GM21723 (cell line): ENCODE results near the gene ZCCHC7.
"Not testable (repeated sequence)": the region's sequence is repeated elsewhere in the genome, so short reads cannot be mapped to it uniquely, and the experiment has no call there.

Experiments used
- ATAC-seq: cut with Tn5 transposase; IDR thresholded peaks from one replicate; pipeline ENCODE4 v1.9.1; 2021; ENCODE audit warnings: mild to moderate bottlenecking, moderate library complexity; ENCODE audit not compliant: unreplicated experiment

Gene ZCCHC7

DNA sequence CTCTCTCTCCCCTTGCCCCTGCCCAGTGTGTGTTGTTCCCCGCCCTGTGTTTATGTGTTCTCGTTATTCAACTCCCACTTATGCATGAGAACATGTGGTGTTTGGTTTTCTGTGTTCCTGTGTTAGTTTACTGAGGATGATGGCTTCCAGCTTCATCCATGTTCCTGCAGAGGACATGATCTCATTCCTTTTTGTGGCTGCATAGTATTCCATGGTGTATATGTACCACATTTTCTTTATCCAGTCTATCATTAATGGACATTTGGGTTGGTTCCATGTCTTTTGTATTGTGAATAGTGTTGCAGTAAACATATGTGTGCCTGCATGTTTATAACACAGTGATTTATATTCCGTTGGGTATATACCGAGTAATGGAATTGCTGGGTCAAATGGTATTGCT lies 83.1 kb downstream of the ZCCHC7 start:
- ATAC-seq: not testable (repeated sequence)

DNA sequence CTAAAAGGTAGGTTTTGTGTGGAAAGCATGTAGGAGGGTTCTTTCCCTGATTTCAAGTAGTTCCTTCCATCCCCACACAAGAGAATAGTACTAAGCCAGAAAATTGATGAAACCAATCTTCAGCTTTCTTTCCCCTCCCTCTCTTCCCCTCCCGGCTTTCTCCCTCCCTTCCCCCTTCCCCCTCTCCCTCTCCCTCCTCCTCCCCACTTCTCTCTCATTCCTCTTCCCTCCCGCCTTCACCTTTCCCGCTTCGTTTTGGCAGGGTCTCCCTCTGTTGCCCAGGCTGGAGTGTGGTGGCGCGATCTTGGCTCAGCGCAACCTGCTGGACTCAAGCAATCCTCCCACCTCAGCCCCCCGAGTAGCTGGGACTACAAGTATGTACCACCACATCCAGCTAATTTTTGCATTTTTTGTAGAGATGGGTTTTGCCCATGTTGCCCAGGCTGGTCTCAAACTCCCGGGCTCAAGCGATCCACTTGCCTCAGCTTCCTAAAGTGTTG lies 85.8 kb downstream of the ZCCHC7 start:
- ATAC-seq: no peak

DNA sequence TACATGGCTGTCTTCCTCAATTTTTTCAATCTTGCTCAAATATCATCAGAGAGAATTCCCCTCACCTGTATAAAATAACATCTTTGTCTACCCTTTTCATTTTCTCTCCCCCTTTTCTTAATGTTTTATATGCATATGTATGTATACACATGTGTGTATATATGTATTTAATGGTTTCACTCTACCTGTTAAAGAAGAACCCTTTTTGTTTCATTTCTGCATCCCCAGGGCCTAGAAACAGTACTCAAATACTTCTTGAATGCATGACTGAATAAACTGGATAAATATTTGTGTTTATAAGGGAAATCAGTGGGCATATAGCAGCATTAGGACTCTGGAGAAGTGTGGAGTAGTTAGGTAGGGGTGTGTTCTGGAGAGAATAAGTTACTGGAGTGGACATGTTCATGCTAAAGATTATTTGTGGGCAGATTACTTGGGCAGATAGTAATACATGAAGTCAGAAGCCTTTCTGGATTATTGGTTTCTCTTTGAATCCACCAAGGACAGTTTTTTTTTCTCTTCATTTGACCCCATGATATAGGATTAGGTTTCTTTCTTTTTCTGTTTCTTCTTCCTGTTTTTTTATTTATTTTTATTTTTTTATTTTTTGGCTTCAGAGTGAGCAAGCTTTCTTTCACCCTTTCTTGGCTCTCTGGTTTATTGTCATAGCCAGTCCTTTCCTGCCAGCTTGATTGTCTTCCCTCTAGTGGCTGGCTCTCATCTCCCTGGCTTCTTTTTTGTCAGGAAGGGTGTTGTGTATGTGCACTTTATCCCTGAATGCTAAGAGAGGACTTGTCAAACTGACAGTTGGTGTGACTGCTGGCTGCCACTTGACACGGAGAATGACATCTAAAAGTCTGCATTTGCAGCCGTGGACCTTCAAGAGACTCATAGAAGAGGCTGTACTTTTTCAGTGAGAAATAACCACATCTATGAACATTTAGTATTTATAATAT lies 89.3 kb downstream of the ZCCHC7 start:
- peak; percentile 46 for ATAC-seq

DNA sequence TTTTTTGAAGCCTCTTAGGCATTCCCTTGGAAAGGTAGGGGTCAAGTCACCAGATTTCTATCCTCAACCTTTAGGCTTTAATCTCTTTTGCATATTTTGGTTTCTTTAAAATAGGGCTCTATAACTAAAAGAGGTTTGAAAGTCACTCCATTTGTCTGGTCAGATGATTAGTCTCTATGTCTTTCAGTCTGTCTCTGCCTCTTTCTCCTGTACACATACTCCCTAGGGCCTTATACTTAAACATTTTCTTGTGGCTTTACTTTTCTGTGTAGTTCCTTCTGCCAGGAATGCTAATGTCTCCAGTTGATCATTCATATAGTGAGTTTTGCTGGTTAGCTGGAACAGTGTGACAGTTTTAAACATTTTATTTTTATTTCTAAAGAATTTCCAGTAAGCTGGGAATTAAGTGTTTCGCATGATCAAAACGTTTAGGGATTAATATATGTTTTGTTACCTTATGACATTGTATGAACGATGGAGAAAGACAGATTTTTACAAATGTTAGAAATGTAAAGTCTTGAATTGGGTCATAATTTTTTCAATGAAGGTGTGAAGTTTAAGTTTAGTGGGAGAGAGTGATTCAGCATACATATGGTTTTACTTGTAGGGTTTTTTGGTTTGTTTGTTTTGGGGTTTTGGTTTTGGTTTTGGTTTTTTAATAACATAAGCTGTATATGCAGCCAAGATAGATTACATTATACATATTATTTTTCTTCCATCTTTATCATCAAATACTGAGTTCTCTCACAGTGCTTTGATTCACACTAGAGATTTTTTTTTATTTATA lies 90.6 kb downstream of the ZCCHC7 start:
- ATAC-seq: no peak

DNA sequence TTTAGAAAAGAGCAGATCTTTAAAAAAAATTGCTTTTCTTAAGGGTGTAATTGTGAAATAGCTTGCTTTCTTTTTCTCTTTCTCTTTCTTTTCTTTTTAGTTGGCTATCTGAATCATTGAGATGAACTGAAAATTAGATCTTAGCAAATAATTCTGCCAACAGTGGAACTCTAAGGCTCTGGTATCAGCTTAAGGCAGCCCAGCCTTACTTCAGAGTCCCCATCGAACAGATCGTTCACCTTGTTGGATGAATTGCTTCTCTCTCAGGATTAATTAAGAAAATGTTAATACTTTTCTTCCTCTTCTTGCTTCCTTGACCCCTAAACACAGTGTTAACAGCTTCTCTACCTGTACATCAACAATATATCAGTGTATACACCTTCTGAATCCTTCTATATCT lies 92.1 kb downstream of the ZCCHC7 start:
- ATAC-seq: no peak

DNA sequence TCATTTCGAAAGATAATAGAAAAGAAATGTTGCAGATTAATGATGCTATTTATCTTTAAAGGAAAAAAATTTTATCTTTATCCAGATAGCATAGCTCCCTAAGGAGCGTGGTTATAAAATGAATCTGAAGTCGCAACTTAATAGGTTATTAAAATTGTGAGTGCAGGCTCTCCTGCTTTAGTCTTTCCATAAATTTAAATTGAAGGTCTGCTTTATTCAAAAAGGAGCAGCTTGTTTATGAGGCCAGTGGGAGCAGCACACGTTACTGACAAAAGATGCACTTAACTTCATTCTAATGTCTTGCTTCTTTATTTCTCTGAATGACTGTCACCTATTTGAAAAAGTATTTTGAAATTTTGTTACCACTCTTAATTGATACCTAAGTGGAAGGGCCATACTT lies 95.0 kb downstream of the ZCCHC7 start:
- no peak for ATAC-seq

DNA sequence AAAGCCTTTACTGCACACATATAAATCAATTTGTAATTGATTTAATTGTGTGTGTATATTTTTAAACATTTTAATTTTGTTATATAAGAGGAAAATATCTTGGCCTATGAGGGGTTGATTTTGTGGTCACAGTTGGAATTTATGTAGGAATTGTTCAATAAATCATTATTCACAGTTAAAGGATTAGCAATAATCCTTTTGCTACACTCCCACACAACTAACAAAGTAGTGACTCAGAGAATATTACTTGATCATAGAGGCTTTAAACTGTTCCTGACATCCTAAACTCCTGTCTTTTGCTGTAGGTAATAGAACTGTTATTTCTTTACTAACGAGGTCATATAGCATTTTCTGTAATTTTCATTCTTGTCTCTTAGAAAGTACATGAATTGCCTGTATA lies 95.5 kb downstream of the ZCCHC7 start:
- no peak for ATAC-seq

DNA sequence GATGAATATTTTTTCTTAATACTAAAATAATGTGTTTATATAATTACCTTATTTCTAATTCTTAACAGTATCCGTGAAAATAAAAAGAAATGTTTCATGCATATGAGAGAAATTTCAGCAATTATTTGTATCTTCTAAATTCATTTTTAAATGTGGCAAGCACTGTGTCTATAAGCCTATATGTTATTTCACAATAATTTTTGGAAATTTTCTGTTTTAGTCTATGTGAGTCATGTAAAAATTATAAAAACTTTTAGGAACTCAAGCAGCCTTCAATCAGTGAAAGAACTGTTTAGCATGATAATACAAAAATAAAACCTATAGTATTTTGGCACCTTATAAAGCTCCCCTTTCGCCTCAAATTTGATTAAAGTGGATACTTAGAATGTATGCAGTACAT lies 96.8 kb downstream of the ZCCHC7 start:
- no peak for ATAC-seq

DNA sequence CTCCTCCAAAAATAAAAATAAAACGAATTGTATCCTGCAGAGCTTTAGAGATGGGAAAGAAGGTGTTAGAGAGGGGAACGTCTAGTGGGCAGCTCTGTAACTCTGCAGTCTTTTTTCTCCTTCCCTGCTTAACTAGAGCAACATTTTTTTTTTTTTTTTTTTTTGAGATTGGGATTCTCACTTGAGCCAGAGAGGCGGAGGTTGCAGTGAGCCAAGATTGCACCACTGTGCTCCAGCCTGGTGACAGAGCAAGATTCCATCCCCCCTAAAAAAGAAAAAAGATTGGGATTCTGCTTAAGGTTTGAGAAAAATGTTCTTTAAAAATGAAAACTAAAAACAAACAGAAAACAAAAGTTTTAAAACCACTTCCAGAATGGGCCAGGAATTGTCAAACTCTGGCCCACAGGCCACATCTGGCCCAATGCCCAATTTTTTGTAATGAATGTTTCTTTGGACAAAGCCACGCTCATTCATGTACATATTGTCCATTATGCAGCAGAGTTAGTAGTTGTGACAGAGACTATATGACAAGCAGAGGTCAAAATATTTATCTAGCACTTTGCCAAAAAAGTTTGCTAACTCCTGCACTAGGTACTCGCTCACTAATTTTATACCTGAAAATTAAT lies 98.5 kb downstream of the ZCCHC7 start:
- ATAC-seq: no peak

DNA sequence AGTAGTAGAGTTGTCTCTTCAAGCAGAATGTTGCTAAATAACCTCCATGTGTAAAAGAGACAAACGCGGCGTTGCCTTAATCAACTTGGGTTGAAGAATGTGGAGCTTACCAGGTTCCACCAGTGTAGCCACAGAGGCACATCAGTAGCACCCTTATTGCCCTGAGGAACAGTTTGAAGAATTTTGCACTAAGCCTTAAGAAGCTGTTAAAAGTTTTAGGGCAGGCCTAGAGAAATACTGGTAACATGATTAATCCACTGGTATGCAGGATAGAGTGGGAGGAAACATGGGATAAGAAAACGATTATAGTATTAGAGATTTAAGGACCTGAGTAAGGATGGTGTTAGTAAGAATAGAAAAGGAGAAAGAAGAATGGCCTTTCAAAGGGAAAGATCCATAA lies 100.6 kb downstream of the ZCCHC7 start:
- no peak for ATAC-seq

DNA sequence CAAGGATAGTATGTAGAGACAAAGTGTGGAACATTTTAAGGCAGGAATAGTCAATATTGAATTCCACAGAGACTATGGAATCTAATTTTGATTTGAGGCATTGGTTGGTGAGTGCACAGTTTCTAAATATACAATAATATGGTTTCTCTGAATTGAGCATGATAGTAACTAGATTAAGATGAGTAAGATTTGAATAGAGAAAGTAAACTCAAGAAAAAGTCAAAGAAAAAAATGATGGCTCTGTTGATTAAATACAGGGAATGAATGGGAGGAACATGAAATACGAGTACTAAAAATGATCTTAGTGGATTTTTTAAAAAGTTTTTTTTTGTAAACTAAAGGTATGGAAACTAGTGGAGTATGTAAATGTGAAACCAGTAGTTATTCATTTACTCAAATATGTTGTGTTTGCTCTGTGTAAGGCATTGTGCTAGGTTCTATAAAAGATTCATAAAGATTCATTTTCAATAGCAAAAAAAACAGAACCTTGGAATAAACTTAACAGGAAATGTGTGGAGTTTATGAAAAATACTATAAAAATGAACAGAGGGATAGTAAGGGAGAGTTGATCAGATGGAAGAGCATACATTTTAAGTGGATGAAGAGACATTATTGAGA lies 101.2 kb downstream of the ZCCHC7 start:
- no peak for ATAC-seq

DNA sequence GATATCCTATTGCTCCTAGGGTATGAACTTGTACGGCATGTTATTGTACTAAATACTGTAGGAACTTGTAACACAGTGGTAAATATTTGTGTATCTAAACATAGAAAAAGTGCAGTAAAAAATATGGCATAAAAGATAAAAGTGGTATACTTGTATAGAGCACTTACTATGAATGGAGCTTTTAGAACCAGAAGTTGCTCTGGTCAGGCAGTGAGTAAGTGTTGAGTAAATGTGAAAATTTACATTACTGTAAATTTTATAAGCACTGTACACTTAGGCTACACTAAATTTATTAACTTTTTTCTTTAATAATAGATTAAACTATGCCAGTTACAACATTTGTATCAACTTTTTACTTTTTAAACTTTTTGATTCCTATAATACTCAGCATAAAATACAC lies 109.1 kb downstream of the ZCCHC7 start:
- no peak for ATAC-seq

DNA sequence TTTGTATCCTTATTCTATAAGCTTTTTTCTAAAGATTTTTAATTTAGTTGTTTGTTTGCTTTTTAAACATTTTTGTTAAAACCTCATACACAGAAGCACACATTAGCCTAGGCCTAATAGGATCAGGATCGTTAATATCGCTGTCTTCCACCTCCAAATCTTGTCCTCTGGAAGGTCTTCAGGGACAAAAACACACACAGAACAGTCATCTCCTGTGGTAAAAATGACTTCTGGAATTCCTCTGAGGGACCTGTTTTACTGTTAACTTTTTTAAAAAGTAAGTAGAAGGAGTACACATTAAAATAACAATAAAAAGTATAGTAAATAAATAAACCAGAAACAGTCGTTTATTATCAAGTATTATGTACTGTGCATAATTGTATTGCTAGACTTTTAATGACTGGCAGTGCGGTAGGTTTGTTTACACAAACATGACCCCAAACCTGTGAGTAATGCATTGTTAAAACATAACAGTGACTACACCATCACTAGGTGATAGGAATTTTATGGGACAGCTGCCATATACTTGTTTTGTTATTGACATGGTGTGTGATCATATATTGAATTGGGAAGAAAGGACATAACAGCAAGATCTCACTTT lies 109.6 kb downstream of the ZCCHC7 start:
- ATAC-seq: no peak

DNA sequence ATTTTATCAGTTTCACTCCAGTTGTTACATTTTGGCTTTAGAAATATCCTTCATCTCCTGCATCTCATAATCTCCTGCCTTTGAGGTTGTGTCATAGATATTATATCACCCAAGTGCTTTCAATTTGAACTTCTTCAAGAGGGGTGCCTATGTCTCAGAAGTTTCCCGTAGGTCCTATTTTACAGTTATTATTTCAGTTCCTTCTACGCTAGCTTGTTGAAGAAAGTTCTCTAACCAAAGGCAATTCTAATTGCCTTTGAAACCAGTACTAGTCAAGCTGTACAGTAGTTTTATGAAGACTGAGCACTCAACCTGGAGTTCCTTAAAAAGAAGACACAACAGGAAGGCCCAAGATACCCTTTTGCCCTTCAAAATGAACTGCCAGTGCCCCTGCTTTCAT lies 116.4 kb downstream of the ZCCHC7 start:
- ATAC-seq: no peak

DNA sequence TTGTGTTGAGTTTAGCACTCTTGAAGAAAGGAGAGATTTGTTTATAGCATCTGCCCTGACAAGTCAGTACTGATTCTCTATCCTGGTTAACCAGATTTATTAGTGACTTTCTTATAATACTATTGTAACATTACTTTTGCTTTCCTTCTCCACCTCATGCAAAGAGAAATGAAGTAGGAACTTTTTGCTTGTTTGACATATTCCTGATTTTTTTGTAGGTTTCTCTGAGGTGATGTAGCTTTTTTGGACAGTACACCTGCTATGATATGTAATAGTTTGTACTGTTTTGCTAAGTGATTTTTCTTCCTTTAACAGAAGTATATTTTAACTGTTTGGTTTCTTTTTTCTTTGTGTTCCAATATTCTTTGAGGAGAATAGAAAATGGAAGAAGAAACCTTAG lies 117.7 kb downstream of the ZCCHC7 start:
- ATAC-seq: no peak

DNA sequence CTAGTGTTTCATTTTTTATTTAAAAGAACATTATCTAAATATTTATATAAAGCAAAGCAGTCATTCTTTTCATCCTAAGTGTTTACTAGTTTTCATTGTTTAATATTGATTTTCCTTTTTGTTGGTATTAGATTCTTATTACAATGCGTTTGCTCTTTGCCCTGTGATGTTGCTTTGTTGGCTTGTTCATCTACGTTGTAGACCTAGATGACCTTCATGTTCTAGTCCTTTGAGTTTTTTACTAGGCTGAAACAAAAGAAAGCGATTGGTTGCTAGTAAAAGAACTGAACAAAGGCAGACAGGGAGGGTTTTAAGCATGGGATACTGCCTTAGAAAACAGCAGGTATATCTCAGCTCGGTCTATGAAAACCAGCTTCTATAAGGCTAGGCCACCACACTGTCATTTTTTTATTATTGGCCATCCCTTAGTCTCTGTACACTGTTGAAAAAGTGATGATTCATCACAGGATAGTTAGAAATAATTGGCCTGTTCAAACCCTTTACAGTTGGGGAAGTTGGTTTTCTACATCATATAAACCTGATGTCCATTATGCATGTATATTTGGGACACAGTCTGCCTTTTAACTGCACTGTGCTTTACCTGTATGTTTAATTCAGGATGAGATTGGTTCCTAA lies 119.0 kb downstream of the ZCCHC7 start:
- no peak for ATAC-seq

DNA sequence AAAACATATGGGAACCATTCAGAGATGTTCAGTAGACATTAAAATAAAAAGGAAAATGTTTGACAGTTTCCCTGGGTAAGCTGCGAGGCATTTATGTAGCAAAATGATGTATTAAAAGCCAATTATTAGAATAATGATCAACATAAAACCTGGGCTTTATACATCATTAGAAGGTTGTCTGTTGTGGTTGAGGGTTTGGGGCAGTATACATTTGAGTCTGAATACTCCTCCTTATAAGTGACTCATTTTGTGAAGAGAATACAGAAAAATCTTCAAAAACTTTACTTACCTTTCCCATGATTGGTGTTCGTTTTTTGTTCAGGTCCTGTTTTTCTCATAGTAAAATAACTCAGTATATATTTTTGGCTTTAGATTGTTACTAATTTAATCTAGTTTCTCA lies 119.5 kb downstream of the ZCCHC7 start:
- ATAC-seq: no peak

DNA sequence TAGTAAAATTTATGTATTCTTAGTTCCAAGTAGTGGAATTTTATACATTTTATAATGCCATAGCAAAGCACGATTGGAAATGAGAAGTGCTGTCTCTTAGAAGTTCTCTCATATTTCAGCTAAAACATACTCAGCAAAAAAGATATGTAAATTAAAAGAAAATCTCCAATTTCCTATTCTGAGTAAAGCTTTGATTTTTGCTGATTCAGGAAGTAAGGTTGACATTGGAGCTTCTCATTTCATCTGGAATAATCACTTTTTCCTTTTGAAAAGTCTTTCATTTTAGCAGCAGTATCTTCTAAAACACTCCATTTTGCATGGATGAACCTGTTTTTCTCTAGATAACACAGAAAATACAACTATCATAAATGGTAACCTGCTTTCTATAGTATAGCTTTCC lies 121.0 kb downstream of the ZCCHC7 start:
- ATAC-seq: no peak

DNA sequence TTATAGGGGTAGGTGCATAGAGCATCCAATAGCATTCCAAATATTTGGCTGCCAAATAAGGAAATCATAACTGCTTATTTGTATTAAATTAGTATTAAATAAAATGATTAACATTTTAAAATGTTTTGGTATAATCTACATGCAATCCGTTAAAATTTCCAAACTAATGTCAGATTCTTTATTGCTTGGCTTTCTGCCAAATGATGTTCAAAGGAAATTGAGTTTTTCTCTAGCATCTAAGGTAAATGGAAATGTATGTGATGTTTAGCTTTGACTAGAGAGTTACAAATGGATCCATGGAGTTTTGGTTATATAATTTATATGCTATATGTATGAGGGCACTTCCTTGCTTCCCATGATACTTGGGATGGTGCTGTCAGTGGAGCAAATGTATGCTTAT lies 121.7 kb downstream of the ZCCHC7 start:
- no peak for ATAC-seq
